Stimulated activated CD8-positive, alpha-beta memory T cell treated with anti-CD3 and anti-CD28 coated beads, Interleukin-4, amount 100 ng/mL, for 1 hour (primary cell): ENCODE data around the gene ZNF598.
A peak's percentile ranks its signal among the peaks of the same experiment; 100 is the strongest.

Experiments used
- DNase-seq, 2 donors: peaks; one replicate each; pipeline ENCODE4 v3.0.0-alpha.2; 2020; ENCODE audit warnings: low read depth in 2 of 2, low spot score in 1 of 2

Gene ZNF598

GRCh38 chr16:1991948-1992703 lies 17.5 kb downstream of the ZNF598 start:
- DNase-seq: peak; percentile 95 to 98

DNA sequence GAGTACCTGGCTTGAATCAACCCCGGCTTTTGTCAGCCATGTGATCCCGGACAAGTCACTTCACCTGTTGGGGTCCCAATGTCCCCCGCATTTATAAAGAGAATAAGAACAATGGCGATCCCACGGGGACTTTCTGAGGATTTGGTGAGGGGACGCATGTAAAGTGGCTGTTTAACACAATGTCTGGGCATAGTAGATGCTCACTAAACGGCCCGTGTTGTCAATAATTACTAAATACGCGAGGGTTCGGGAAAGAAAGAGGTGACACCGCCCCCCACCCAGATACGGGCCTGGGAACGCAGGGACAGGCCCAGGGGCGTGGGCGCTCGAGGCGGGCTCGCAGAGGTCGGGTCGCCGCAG lies 18.1 kb downstream of the ZNF598 start:
- no peak for DNase-seq

- DNase-seq: no peak
Measured at GRCh38 chr16:1991135-1991551, 18.5 kb downstream of the ZNF598 start.

- no peak for DNase-seq
Measured at GRCh38 chr16:1990351-1991134, 19.1 kb downstream of the ZNF598 start.

DNA sequence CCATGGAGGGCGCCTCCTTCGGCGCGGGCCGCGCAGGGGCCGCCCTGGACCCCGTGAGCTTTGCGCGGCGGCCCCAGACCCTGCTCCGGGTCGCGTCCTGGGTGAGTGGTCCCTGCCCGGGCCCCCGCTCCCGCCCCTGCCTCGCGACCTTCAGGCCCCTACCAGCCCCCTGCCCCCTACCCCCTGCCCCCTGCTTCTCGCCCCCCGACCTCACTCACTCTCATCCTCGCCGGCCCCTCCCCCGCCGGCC lies 19.6 kb downstream of the ZNF598 start:
- DNase-seq: no peak

- DNase-seq: no peak
Measured at GRCh38 chr16:1989209-1990100, 20.2 kb downstream of the ZNF598 start, which contains the start of gene SYNGR3. Gene SYNGR3, plus strand, starts transcription at chr16:1989970. Its CDS starts 133 bp downstream, at chr16:1990103.

- DNase-seq: no peak
Measured at GRCh38 chr16:1987198-1987597, 22.4 kb downstream of the ZNF598 start.

GRCh38 chr16:1985466-1986150 lies 24.0 kb downstream of the ZNF598 start:
- no peak for DNase-seq

- DNase-seq: no peak
Measured at GRCh38 chr16:1984347-1985225, 25.0 kb downstream of the ZNF598 start.

- no peak for DNase-seq
Measured at GRCh38 chr16:1983544-1984346, 25.9 kb downstream of the ZNF598 start, which contains the start of gene GFER. Gene GFER, plus strand, starts transcription at chr16:1984193. Its CDS starts 26 bp downstream, at chr16:1984219.

DNA sequence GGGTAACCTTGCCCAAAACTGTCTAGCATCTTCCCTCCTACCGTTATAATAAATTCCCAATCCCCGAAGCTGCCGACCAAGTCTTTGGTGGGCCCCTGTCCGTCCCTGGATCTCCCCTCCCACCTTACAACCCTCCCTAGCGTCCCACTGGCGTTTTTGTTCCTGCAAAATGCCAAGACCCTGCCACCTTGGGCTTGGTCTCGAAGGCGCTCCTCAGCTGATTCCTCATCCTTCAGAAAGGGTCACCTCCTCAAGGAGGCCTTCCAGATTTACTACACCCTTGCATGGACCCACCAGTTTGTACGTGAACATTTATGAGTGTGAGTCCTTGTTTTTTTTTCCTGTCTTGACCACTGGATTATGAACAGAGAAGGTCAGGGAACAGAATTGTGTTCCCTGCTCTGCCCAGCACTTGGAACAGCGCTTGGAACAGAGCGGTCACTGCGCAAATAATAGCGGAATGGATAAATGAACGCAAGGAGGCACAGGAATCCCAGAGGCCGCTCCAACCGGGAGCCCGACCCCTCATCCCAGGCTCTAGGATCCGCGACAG lies 26.6 kb downstream of the ZNF598 start:
- DNase-seq: no peak

- DNase-seq: no peak
Measured at GRCh38 chr16:1982013-1982433, 27.6 kb downstream of the ZNF598 start.

GRCh38 chr16:1981398-1981836 lies 28.2 kb downstream of the ZNF598 start, which contains the start of gene NOXO1:
Gene NOXO1, minus strand, starts transcription at chr16:1981469. Its CDS starts 290 bp downstream, at chr16:1981179.
- no peak for DNase-seq

GRCh38 chr16:1980770-1981087 lies 28.9 kb downstream of the ZNF598 start:
- no peak for DNase-seq

DNA sequence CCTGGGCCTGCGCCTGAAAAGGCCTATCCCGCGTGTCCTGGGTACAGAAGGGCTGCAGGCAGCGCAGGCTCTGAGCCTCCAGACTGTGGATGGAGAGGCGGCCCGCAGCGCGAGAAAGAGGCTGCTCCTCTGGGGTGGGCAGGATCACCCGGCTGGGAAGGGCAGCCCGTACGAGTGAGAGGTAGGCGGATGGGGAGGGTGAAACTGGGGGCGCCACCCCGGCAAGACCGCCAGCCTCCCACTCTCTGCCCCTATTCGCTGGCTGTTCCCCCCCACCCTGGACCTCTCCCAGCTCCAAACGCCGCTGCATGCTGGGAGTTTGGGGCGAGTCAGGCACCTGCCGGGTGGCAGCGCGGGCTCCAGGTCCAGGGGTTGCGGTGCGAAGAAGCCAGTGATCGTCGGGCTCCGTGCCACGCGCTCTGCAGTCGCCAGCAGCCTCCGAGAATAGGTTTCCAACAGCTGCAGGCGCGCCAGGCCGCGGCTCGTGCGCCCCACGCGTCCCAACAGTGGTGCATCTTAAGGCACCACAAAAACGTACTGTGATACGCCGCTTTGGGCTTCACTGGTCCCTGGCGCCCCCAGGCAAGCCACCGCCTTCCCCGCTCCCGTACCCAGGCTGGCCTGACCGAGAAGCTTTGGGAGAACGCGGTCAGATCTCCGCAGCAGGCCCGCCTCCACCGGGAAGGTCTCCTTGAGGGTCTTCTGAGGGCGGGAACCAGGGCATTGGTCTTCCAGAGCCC lies 29.4 kb downstream of the ZNF598 start:
- DNase-seq: no peak

GRCh38 chr16:1979271-1980029 lies 30.2 kb downstream of the ZNF598 start:
- DNase-seq: no peak

DNA sequence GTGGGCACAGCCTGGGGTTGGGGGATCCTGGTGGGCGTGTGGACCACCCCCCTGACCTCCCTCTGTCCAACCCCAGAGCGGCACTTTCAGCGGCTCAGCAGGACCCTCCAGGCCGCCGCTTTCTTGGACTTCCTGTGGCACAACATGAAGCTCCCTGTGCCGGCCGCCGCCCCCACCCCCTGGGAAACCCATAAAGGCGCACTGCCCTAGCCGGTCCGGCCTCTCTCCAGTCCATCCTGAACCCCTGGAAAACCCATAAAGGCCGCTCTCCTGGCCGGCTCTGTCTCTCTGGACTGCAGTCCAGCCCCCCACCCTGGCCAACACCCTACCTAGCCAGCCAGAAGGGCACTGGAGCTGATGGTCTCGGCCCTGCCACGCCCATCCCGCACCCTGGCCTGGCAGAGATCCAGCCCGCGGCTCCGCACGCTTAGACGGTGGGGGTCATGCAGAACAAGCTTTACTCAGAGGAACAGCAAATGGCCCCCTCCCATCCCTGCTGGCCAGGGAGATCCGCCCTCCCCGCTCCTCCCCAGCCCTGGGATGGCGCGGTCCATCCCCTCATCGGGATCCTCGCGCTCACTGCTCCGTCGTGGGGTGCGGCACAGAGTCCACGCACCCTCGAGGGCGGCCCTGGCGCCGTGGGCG lies 31.0 kb downstream of the ZNF598 start:
- no peak for DNase-seq
